GM18873 (cell line): ENCODE data around the gene SCAPER.
"Not testable (repeated sequence)": the region's sequence is repeated elsewhere in the genome, so short reads cannot be mapped to it uniquely, and the experiment has no call there.

Experiments
- ATAC-seq: cut with Tn5 transposase; IDR thresholded peaks from one replicate; pipeline ENCODE4 v1.9.1; 2021; ENCODE audit warnings: mild to moderate bottlenecking, moderate library complexity, moderate number of reproducible peaks; ENCODE audit not compliant: unreplicated experiment, low FRiP score

SCAPER gene

GRCh38 chr15:76687592-76687991 is 217.5 kb downstream of the SCAPER start:
- not testable (repeated sequence) for ATAC-seq

GRCh38 chr15:76684002-76684401 is 221.1 kb downstream of the SCAPER start:
- ATAC-seq: no peak

- no peak for ATAC-seq
These were observed 222.3 kb downstream of the SCAPER start for GRCh38 chr15:76682833-76683232.

DNA sequence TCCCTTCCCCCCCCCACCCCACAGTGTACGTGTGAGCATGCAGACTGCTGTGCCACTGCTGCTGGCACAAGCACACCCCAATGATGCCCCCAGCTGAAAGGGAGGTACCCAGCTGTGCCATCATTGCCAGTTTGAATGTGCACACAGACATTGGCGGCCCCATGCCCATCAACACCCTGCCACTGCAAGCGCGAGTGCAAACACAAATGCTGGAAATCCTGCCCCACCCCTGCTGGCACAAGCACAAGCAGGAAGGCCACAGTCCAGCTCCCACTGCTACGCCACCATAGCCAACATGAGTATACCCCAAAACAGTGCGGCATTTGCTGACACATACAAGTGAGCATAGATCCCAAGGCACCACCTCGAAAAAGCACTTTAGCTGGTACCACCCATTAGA is 222.9 kb downstream of the SCAPER start:
- ATAC-seq: no peak

GRCh38 chr15:76678766-76679165 is 226.4 kb downstream of the SCAPER start:
- no peak for ATAC-seq

GRCh38 chr15:76674883-76675282 is 230.3 kb downstream of the SCAPER start:
- ATAC-seq: no peak

DNA sequence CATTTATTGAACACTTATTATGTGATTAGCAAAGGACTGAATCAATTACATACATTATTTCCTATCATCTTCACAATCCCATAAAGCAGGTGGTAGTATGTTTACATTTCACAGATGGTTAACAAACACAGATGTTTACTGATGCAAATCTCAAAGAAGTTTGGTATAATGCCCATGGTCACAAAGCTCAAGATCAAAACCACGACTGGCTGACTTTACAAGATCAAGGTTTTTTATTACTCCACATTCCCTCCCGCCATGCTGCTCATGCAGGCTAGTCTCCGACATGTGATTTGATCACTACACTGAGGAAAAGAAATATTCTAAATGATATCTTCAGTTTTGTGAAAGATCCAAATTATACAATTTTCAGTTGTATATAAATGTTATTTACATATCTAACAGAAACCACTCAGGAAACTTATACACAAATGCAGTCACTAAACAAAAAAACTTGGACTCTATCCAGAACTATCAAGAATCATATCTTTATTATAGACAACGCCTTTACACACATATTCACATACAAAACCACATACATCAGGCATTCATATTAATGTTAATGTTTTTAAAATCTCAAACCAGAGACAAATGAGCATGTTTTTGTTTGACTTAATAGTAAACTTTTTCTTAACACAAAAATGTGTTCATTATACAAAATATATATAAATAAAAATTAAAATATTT is 235.5 kb downstream of the SCAPER start:
- ATAC-seq: no peak

- no peak for ATAC-seq
These were observed 236.2 kb downstream of the SCAPER start for GRCh38 chr15:76668900-76669299.

GRCh38 chr15:76667943-76668715 is 237.0 kb downstream of the SCAPER start:
- no peak for ATAC-seq

DNA sequence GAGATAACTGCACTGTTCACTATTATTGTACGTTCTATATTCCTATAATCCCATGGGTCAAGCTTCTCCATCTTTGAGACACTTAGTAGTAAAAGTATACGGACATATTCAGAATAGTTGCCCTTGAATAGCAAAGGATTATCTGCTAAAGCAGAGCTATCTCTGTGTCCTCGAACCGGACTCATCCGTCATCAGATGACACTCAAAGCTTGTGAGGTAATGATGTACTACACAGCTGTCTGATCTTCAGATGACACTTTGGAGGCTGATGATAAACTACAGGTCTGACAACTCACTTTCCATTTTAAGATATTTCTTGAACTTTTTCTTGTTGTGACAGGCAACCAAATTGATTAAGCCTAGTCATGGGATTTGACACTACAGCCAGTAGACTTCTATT is 240.2 kb downstream of the SCAPER start:
- no peak for ATAC-seq

DNA sequence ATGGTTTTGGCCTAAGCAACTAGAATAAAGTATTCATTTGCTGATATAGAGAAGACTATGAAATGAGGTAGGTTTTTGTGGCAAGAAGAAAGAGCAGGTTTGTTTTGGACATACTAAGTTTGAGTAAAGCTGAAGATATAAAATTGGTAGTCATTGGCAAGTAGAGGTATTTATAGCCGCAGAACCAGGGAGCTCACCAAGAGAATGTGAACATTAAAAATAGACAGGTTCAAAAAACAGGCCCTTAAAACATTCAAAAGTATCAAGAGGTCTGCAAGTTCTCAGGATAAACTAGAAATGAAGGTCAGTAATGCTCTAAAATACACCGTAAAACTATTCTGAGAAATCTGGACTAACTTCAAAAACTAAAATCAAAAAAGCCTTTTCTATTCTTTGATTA is 240.7 kb downstream of the SCAPER start:
- ATAC-seq: no peak

DNA sequence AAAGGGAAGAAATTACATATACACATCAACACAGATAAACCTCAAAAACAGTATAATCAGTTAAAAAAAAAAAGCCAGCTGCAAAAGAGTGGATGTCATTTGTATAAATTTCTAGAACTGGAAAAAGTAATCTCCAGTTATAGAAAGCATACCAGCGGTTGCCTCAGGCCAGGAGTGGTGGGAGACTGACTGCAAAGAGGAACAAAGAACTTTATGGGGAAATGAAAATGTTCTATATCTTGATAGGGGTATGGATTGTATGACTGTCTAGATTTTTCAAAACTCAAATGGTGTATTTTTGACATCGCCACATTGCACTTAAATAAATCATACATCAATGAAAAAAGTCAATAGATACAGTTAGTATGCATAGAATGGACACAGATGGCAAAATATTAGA is 241.6 kb downstream of the SCAPER start:
- no peak for ATAC-seq

DNA sequence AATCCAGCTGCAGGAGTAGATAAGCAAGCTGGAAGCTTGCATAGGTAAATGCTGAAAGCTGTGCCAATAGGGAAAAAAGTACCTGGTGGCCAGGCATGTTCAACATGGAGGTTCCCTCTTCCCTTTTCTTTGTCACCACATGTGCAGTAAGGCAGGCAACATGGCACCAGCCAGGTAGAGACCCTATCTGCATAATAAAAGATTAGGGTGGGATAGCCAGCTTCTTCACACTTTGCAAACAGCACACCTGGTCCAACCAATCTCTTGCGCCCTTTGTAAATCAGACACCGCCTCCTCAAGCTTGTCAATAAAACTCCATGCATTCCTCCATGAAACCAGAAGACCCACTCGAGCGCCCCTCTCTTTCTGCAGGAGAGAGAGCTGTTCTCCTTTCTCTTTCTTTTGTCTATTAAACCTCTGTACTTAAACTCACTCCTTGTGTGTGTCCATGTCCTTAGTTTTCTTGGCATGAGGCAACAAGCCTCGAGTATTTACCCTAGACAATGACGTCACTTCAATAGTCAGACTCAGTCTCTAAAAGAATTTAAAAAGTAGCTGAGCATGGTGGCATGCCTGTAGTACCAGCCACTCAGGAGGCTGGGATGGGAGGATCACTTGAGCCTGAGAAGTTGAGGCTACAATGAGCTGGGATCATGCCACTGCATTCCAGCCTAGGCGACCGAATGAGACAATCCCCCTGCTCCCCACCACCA is 256.3 kb downstream of the SCAPER start:
- no peak for ATAC-seq

DNA sequence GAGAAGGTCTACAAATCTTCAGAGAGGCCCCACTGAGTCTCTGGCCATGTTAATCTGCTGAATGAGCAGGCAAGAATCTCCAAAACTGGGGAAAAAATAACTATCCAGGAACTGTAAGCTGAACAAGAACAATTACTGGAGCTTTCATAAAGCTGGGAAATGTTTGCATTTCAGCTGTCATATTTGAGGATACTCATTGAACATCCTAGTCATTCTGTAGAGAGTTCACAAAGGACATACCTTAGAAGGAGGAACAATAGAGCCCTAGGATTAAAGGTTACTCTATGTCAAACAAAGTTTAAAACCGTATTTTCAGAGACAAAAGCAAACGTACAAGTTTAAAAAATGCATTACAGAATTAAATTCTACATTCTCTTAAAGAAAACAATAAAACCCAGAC is 257.5 kb downstream of the SCAPER start:
- no peak for ATAC-seq

- no peak for ATAC-seq
These were observed 260.5 kb downstream of the SCAPER start for GRCh38 chr15:76644646-76645045.

DNA sequence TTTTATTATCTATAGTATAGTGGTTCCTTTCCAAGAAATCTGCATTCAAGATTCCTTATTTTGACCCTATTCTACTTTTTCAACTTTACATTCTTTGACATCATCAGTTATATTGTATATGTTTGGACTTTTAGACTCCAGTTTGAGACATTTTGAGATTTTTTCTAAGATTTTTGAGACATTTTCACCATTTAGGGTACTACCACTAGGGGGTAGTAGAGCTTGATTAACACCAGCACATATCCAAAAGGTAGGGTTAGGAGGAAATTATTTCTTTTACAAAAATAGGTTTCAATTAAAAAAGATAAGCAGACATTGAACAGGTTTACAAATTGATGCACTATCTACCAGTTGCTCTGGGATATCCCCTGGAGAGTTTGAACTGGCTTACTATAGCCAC is 262.5 kb downstream of the SCAPER start:
- no peak for ATAC-seq

- ATAC-seq: no peak
These were observed 268.0 kb downstream of the SCAPER start for GRCh38 chr15:76637166-76637565.

- no peak for ATAC-seq
These were observed 269.1 kb downstream of the SCAPER start for GRCh38 chr15:76636059-76636458.

DNA sequence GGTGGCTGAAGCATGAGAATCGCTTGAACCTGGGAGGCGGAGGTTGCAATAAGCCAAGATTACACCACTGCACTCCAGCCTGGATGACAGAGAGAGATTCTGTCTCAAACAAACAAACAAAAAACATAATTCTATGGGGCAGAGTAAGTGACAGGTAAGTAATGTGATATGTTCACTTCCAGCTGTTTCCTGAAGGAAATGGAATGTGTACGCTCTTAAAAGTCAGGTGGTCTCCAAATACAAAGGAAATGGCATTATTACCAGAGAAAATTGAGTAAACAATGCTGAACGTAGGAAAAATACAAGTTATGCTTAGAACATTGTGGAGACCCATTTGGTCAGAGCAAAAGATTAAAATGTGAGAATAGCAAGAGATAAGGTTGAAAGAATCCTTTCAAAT is 278.5 kb downstream of the SCAPER start:
- no peak for ATAC-seq

DNA sequence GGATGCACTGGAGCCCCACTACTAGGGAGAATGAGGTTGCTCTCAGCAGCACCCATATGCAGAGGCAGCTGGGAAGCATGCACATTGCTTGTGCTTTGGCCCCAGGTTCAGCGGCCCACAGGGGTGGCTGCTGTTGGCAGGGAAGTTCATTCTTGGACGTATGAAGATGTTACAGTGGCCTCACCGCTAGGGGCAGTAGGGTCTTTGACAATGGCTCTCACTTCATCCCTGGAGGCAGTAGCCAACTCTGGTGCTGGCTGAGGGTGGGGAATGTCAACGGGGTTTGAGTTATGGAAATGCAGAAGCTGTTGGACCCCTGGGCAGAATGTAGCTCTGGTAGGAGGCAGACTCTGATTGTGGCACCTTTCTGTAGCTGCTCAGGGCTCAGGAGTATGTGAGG is 279.9 kb downstream of the SCAPER start:
- ATAC-seq: no peak

DNA sequence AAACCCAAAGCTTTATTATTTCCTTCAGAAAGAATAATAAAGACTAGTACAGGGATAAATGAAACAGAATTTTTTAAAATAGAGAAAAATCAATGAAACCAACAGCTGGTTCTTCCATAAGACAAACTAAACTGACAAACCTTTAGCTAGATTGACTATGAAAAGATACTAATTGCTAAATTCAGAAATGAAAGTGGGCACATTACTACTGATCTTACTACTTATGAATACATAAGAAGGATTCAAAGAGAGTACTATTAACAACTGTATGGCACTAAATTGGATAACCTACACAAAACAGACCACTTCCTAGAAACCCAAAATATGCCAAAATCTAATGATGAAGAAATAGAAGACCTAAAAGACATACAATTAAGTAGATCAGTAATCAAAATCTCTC is 290.4 kb downstream of the SCAPER start:
- ATAC-seq: no peak
